ENCODE measurements around the gene TSHZ2. TPM values are rescaled to one million over a fixed set of nuclear protein-coding genes. Genes with fewer than 3 reads are reported as not detected.

The TSHZ2 gene
- total RNA-seq, 4 donors from 2014 or later = 1.9 to 12.9 (median 5.0) TPM

DNA sequence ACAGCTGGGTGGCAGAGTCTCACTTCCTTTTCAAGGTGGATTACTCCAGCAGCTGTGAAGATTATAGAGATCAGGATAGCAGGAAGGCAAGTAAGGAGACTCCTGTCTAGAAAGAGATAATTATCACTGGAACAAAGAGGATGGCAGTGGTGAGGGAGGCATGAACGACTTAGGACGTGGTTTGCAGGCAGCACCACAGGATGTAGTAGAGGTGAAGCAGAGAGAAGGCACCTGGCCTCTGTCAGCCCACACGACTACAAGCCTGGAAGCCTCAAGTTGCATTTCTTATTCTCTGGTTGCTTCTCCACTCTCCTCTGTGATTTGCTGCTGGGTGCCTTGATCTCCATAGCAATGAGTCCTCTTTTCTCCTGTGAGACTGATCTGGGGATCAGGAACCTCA is 62.7 kb downstream of the TSHZ2 start:
- no peak for DNase-seq
- H3K9me3 ChIP-seq = no peaks in the 10 kb centered on the region
- no peaks in the 10 kb centered on the region for H3K36me3 ChIP-seq
- in situ Hi-C loops (cut with MboI; ENCODE audit: low pct_ligation_motif_present in 1 of 4, low pct_unique_long_range_greater_than_20kb in 1 of 4, low sequenced_read_pairs in 3 of 4) = no loop called here
- TF ChIP-seq POLR2AphosphoS5 (IDR thresholded peaks at IDR 0.05) = no peak
- TF ChIP-seq, protein P1, sequence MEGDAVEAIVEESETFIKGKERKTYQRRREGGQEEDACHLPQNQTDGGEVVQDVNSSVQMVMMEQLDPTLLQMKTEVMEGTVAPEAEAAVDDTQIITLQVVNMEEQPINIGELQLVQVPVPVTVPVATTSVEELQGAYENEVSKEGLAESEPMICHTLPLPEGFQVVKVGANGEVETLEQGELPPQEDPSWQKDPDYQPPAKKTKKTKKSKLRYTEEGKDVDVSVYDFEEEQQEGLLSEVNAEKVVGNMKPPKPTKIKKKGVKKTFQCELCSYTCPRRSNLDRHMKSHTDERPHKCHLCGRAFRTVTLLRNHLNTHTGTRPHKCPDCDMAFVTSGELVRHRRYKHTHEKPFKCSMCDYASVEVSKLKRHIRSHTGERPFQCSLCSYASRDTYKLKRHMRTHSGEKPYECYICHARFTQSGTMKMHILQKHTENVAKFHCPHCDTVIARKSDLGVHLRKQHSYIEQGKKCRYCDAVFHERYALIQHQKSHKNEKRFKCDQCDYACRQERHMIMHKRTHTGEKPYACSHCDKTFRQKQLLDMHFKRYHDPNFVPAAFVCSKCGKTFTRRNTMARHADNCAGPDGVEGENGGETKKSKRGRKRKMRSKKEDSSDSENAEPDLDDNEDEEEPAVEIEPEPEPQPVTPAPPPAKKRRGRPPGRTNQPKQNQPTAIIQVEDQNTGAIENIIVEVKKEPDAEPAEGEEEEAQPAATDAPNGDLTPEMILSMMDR (IDR thresholded peaks at IDR 0.05) = no peak
- no peak for TF ChIP-seq EP300 (IDR thresholded peaks at IDR 0.05; ENCODE audit: low read depth)
- TF ChIP-seq POLR2A (IDR thresholded peaks at IDR 0.05) = no peak
- H3K27ac ChIP-seq = no peak overlapping the region
- no peak overlapping the region for H3K4me3 ChIP-seq
- 40 to 54% methylated on average over 1 to 3 of the region's 3 CpGs for WGBS, 2 donors (ENCODE audit: low coverage in 1 of 2)
- H3K4me1 ChIP-seq = no peaks in the 10 kb centered on the region
- intact Hi-C loops (cut with DNase I; ENCODE audit: low total_unique reads) = no loop called here
- H3K27me3 ChIP-seq = no peaks in the 10 kb centered on the region

DNA sequence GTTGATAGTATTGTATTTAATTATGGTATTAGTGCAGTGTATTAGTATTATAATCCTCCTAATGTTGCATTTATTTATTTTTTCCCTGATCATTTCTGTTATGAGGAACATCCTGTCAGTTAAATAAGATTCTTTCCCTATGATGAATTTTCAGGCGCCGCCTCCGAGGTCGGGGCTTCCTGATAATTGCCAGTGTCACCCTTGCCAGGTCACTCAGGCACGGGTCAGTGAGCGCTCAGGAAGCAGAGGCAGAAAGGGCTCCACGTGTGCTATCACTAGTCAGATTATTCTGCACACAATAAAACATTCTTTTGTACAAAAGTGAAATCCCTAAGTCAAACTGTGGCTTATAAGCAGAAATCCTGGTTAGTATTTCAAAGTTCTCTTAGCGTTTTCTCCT is 64.8 kb downstream of the TSHZ2 start:
- TF ChIP-seq, protein P1 (IDR thresholded peaks at IDR 0.05) = no peak
- TF ChIP-seq EP300 (IDR thresholded peaks at IDR 0.05; ENCODE audit: low read depth) (no peak), POLR2A (IDR thresholded peaks at IDR 0.05) (no peak), POLR2AphosphoS5 (IDR thresholded peaks at IDR 0.05) (no peak)
- H3K4me3 ChIP-seq = no peak overlapping the region
- H3K27me3 ChIP-seq = no peaks in the 10 kb centered on the region
- WGBS, 2 donors (ENCODE audit: low coverage in 1 of 2) = 60 to 100% methylated on average over 1 to 8 of the region's 8 CpGs
- intact Hi-C loops (cut with DNase I; ENCODE audit: low total_unique reads) = no loop called here
- H3K27ac ChIP-seq = no peak overlapping the region
- no peaks in the 10 kb centered on the region for H3K9me3 ChIP-seq
- H3K4me1 ChIP-seq = no peaks in the 10 kb centered on the region
- no peak for DNase-seq
- no peaks in the 10 kb centered on the region for H3K36me3 ChIP-seq
- in situ Hi-C loops (cut with MboI; ENCODE audit: low pct_ligation_motif_present in 1 of 4, low pct_unique_long_range_greater_than_20kb in 1 of 4, low sequenced_read_pairs in 3 of 4) = no loop called here

DNA sequence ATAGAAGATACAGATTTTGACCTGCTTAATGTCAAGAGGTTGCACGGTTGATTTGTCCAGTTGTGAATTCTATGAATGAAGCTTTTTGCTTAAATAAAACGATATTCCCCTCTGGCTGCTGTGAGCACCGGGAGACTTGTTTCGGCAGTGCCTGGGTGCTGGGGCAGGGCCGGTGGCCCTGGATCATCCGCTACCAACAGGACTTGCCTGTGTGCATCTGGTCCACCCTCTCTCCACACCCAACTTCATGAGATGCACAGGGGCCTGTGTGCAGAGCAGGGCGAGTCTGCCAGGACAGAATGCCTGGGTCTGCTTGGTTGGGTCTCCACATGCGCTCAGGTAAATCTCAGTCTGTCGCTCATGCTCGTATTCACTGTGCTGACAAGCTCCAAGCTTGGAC is 65.5 kb downstream of the TSHZ2 start:
- Histone ChIP-seq H3K27me3 (no peaks in the 10 kb centered on the region), H3K36me3 (no peaks in the 10 kb centered on the region), H3K9me3 (no peaks in the 10 kb centered on the region), H3K4me1 (no peaks in the 10 kb centered on the region), H3K4me3 (no peak overlapping the region), H3K27ac (no peak overlapping the region)
- 79 to 92% methylated on average over 3 to 10 of the region's 10 CpGs for WGBS, 2 donors (ENCODE audit: low coverage in 1 of 2)
- intact Hi-C loops (cut with DNase I; ENCODE audit: low total_unique reads) (no loop called here), in situ Hi-C loops (cut with MboI; ENCODE audit: low pct_ligation_motif_present in 1 of 4, low pct_unique_long_range_greater_than_20kb in 1 of 4, low sequenced_read_pairs in 3 of 4) (no loop called here)
- TF ChIP-seq POLR2AphosphoS5 (IDR thresholded peaks at IDR 0.05) = no peak
- DNase-seq = no peak

DNA sequence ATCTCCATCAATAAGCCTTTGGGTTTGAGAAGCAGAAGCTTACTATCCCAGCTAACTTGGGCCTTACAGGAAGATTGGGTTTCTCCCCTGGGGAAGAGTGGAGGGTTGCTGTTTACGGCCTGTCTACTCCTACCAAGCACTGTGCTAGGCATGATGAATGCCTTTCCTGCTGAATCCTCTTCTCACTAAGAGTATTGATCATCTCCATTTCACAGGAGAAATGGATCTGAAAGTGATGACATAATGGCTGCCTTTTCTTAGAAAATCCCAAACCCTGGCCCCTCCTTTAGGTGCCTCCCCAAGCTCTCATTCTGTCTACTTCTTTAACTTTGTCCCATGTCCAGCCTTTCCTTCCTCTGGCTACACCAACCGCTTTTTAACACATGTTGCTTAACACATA is 66.1 kb downstream of the TSHZ2 start:
- intact Hi-C loops (cut with DNase I; ENCODE audit: low total_unique reads) (no loop called here), in situ Hi-C loops (cut with MboI; ENCODE audit: low pct_ligation_motif_present in 1 of 4, low pct_unique_long_range_greater_than_20kb in 1 of 4, low sequenced_read_pairs in 3 of 4) (no loop called here)
- H3K4me1 ChIP-seq = no peaks in the 10 kb centered on the region
- DNase-seq = no peak
- no peaks in the 10 kb centered on the region for H3K27me3 ChIP-seq
- H3K36me3 ChIP-seq = no peaks in the 10 kb centered on the region
- no peak overlapping the region for H3K27ac ChIP-seq
- no peak for TF ChIP-seq POLR2A (IDR thresholded peaks at IDR 0.05)
- TF ChIP-seq, protein P1 (IDR thresholded peaks at IDR 0.05) = no peak
- no peak for TF ChIP-seq POLR2AphosphoS5 (IDR thresholded peaks at IDR 0.05)
- TF ChIP-seq EP300 (IDR thresholded peaks at IDR 0.05; ENCODE audit: low read depth) = no peak
- H3K4me3 ChIP-seq = no peak overlapping the region
- WGBS, 2 donors (ENCODE audit: low coverage in 1 of 2) = 61 to 94% methylated on average over 2 of the region's 2 CpGs
- no peaks in the 10 kb centered on the region for H3K9me3 ChIP-seq
